Loucy (cell line): ENCODE results near the gene CNMD.
"Not testable (repeated sequence)": the region's sequence is repeated elsewhere in the genome, so short reads cannot be mapped to it uniquely, and the experiment has no call there.

Experiments
- H2AFZ ChIP-seq: fragments of 200-600 bp; sonication (generic); 2 replicates; pipeline ENCODE4 v1.6.0; 2016; ENCODE audit warnings: antibody characterized with exemption, mild to moderate bottlenecking, low read length, moderate library complexity
- H3F3A ChIP-seq: fragments of 200-600 bp; 2 replicates; pipeline ENCODE4 v1.6.0; 2016; ENCODE audit warnings: antibody characterized with exemption, low read depth, mild to moderate bottlenecking
- H3K27me3 ChIP-seq: fragments of 200-600 bp; sonication (generic); 2 replicates; pipeline ENCODE4 v1.6.1; 2014; ENCODE audit warnings: low read length, mild to moderate bottlenecking; ENCODE audit not compliant: insufficient read depth, poor library complexity, severe bottlenecking
- H3K36me3 ChIP-seq: fragments of 200-600 bp; sonication (generic); 2 replicates; pipeline ENCODE4 v1.6.1; 2016; ENCODE audit warnings: low read length; ENCODE audit not compliant: insufficient read depth
- H3K4me1 ChIP-seq: fragments of 200-600 bp; sonication (generic); 2 replicates; pipeline ENCODE4 v1.5.1; 2014; ENCODE audit warnings: low read length, mild to moderate bottlenecking; ENCODE audit not compliant: insufficient read depth, poor library complexity, severe bottlenecking
- H3K4me2 ChIP-seq: fragments of 200-600 bp; sonication (generic); 2 replicates; pipeline ENCODE4 v1.6.0; 2014; ENCODE audit warnings: antibody characterized with exemption, low read length, low read depth, mild to moderate bottlenecking; ENCODE audit not compliant: poor library complexity, severe bottlenecking
- H3K4me3 ChIP-seq: fragments of 200-600 bp; sonication (generic); 2 replicates; pipeline ENCODE4 v1.5.1; 2014; ENCODE audit warnings: low read length, mild to moderate bottlenecking, mixed read lengths; ENCODE audit not compliant: poor library complexity, severe bottlenecking
- H3K79me2 ChIP-seq: fragments of 200-600 bp; sonication (generic); 2 replicates; pipeline ENCODE4 v1.6.1; 2014; ENCODE audit warnings: low read length; ENCODE audit not compliant: insufficient read depth
- H3K9ac ChIP-seq: fragments of 200-600 bp; sonication (generic); 2 replicates; pipeline ENCODE4 v1.6.0; 2014; ENCODE audit warnings: mild to moderate bottlenecking, low read depth, low read length, moderate library complexity; ENCODE audit not compliant: poor library complexity, severe bottlenecking
- H3K9me2 ChIP-seq: fragments of 200-600 bp; sonication (generic); replicated peaks from 2 replicates; pipeline ENCODE4 v1.6.1; 2016; ENCODE audit warnings: low read depth, low read length, mixed read lengths
- H3K9me3 ChIP-seq: fragments of 200-600 bp; sonication (generic); 2 replicates; pipeline ENCODE4 v1.6.1; 2014; ENCODE audit warnings: mild to moderate bottlenecking, antibody characterized with exemption, low read length, low read depth; ENCODE audit not compliant: insufficient read depth
- H4K20me1 ChIP-seq: fragments of 200-600 bp; sonication (generic); 2 replicates; pipeline ENCODE4 v1.6.0; 2014; ENCODE audit warnings: antibody characterized with exemption, low read length, mild to moderate bottlenecking; ENCODE audit not compliant: insufficient read depth, poor library complexity, severe bottlenecking
- CTCF ChIP-seq: fragments of 200-600 bp; sonication (generic); conservative IDR thresholded peaks from 2 replicates; pipeline ENCODE4 v1.5.1; 2014; ENCODE audit warnings: mild to moderate bottlenecking, antibody characterized with exemption, low read length
- EZH2phosphoT487 ChIP-seq: fragments of 200-600 bp; IDR thresholded peaks from 2 replicates; pipeline ENCODE4 v1.6.1; 2018; ENCODE audit warnings: antibody characterized with exemption, mild to moderate bottlenecking, moderate library complexity, borderline replicate concordance

CNMD gene

GRCh38 chr13:52713894-52714293, 25.7 kb downstream of the CNMD start:
- Histone ChIP-seq H3K9me3 (no peaks in the 10 kb centered on the region), H3K9me2 (no peaks in the 10 kb centered on the region), H3K4me1 (peaks cover 8% of the 10 kb centered on the region), H3K36me3 (no peaks in the 10 kb centered on the region), H3K4me2 (no peak overlapping the region), H3F3A (no peaks in the 10 kb centered on the region), H3K9ac (no peak overlapping the region), H3K79me2 (no peaks in the 10 kb centered on the region), H3K4me3 (no peak overlapping the region), H3K27me3 (no peaks in the 10 kb centered on the region), H4K20me1 (no peaks in the 10 kb centered on the region), H2AFZ (peak overlapping the region; percentile 61; the same call in 1 of the 2 replicates)
- TF ChIP-seq CTCF (no peak), EZH2phosphoT487 (no peak)

GRCh38 chr13:52712385-52712784, 27.2 kb downstream of the CNMD start:
- Histone ChIP-seq H3K36me3 (no peaks in the 10 kb centered on the region), H3K9ac (no peak overlapping the region), H2AFZ (0 out of 2 replicates have a peak overlapping the region, but pooled peaks have one; percentile 24), H4K20me1 (no peaks in the 10 kb centered on the region), H3K9me3 (no peaks in the 10 kb centered on the region), H3K79me2 (no peaks in the 10 kb centered on the region), H3F3A (no peaks in the 10 kb centered on the region), H3K27me3 (no peaks in the 10 kb centered on the region), H3K9me2 (no peaks in the 10 kb centered on the region), H3K4me2 (no peak overlapping the region), H3K4me1 (peaks cover 8% of the 10 kb centered on the region), H3K4me3 (no peak overlapping the region)
- TF ChIP-seq EZH2phosphoT487 (no peak), CTCF (no peak)

- Histone ChIP-seq H2AFZ (no peak overlapping the region), H3K27me3 (no peaks in the 10 kb centered on the region), H3F3A (no peaks in the 10 kb centered on the region), H3K36me3 (no peaks in the 10 kb centered on the region), H3K9ac (no peak overlapping the region), H3K4me1 (peaks cover 8% of the 10 kb centered on the region), H3K4me2 (no peak overlapping the region), H3K9me2 (no peaks in the 10 kb centered on the region), H3K4me3 (no peak overlapping the region), H3K9me3 (no peaks in the 10 kb centered on the region), H3K79me2 (no peaks in the 10 kb centered on the region), H4K20me1 (no peaks in the 10 kb centered on the region)
- TF ChIP-seq CTCF (no peak), EZH2phosphoT487 (no peak)
Observed at GRCh38 chr13:52711286-52711685, 28.3 kb downstream of the CNMD start.

- H4K20me1 ChIP-seq, H3K4me2 ChIP-seq, H3K4me3 ChIP-seq, H3K79me2 ChIP-seq, H2AFZ ChIP-seq, H3K36me3 ChIP-seq, H3K9ac ChIP-seq, H3F3A ChIP-seq, H3K27me3 ChIP-seq, H3K9me2 ChIP-seq, H3K9me3 ChIP-seq: not testable (repeated sequence)
- peaks cover 25% of the 10 kb centered on the region for H3K4me1 ChIP-seq
Observed at GRCh38 chr13:52708266-52708665, 31.4 kb downstream of the CNMD start.
